B cell (primary cell): ENCODE results near the gene CYP3A4. TPM values are rescaled to one million over a fixed set of nuclear protein-coding genes. Genes with fewer than 3 reads are reported as not detected.

ENCODE experiments used
- ATAC-seq: fragments of 200-7000 bp; cut with Tn5 transposase; one replicate; pipeline ENCODE4 v1.10.0; 2021; ENCODE audit warnings: low read depth, mild to moderate bottlenecking, moderate number of reproducible peaks, moderate library complexity
- CTCF ChIA-PET: fragments of 350-600 bp; sonication (Branson Sonifier 250); formaldehyde crosslinking; loops from one replicate; lab custom pipeline; 2021; ENCODE audit warnings: antibody characterized with exemption, inconsistent platforms; lab: Charles Lee
- POLR2A ChIA-PET: fragments of 350-600 bp; sonication (Branson Sonifier 250); formaldehyde crosslinking; loops from one replicate; lab custom pipeline; 2021; ENCODE audit warnings: antibody characterized with exemption; lab: Charles Lee
- DNase-seq: peaks from one replicate; pipeline ENCODE4 v3.0.0; 2013
- H2AFZ ChIP-seq: 2 replicates; pipeline ENCODE4 v1.6.1; 2012; ENCODE audit warnings: mild to moderate bottlenecking, low read depth, low read length; ENCODE audit not compliant: insufficient read depth, poor library complexity, severe bottlenecking
- H3K27ac ChIP-seq, 2 donors: 1 replicate in 1 of 2; 2 replicates in 1 of 2; pipeline ENCODE4 v1.5.1; 2012 to 2013; ENCODE audit warnings: low read length in 2 of 2, mild to moderate bottlenecking in 2 of 2, moderate library complexity in 1 of 2
- H3K27me3 ChIP-seq, 4 experiments: fragments of 200-600 bp in 1 of 4; sonication (generic) in 1 of 4; replicated peaks in 1 of 4; 1 replicate in 2 of 4; 2 replicates in 2 of 4; pipeline versions ENCODE4 v1.6.1 to v1.7.0; 2013 to 2016; ENCODE audit warnings: low read length in 3 of 4, mild to moderate bottlenecking in 2 of 4, mixed read lengths in 1 of 4, moderate library complexity in 1 of 4; ENCODE audit not compliant: insufficient read depth in 4 of 4, control insufficient read depth in 3 of 4; ENCODE audit errors: control extremely low read depth in 1 of 4
- H3K36me3 ChIP-seq, 2 experiments: replicated peaks in 1 of 2; 1 replicate in 1 of 2; 2 replicates in 1 of 2; pipeline versions ENCODE4 v1.6.1 to v1.7.1; 2013; ENCODE audit warnings: low read length in 1 of 2; ENCODE audit not compliant: insufficient read depth in 2 of 2, control insufficient read depth in 1 of 2; ENCODE audit errors: control extremely low read depth in 1 of 2, extremely low read depth in 1 of 2
- H3K4me1 ChIP-seq, 2 donors: fragments of 200-600 bp in 1 of 2; sonication (generic) in 1 of 2; 1 replicate in 1 of 2; 2 replicates in 1 of 2; pipeline versions ENCODE4 v1.5.1 to v1.6.1; 2013 to 2017; ENCODE audit warnings: low read length in 2 of 2; ENCODE audit not compliant: control insufficient read depth in 2 of 2, insufficient read depth in 2 of 2
- H3K4me2 ChIP-seq: replicated peaks from 2 replicates; pipeline ENCODE3; 2012; ENCODE audit warnings: mild to moderate bottlenecking, low read depth, low read length; ENCODE audit not compliant: poor library complexity, severe bottlenecking
- H3K4me3 ChIP-seq, 5 experiments: fragments of 200-600 bp in 1 of 5; sonication (generic) in 1 of 5; 1 replicate in 3 of 5; 2 replicates in 2 of 5; pipeline versions ENCODE4 v1.5.1 to v1.7.0; 2011 to 2016; ENCODE audit warnings: low read length in 4 of 5, mild to moderate bottlenecking in 4 of 5, low read depth in 2 of 5, control low read depth in 1 of 5, moderate library complexity in 1 of 5; ENCODE audit not compliant: insufficient read depth in 1 of 5; ENCODE audit errors: control extremely low read depth in 1 of 5, extremely low read depth in 1 of 5
- H3K79me2 ChIP-seq: fragments of 200-600 bp; sonication (generic); one replicate; pipeline ENCODE4 v1.6.0; 2016; ENCODE audit warnings: low read length; ENCODE audit not compliant: control insufficient read depth, insufficient read depth
- H3K9ac ChIP-seq: fragments of 200-600 bp; sonication (generic); 2 replicates; pipeline ENCODE4 v1.6.1; 2017; ENCODE audit warnings: mild to moderate bottlenecking, low read length, moderate library complexity
- H3K9me3 ChIP-seq, 3 donors: one replicate each; pipeline versions ENCODE4 v1.6.1 to v1.7.1; 2013; ENCODE audit warnings: low read length in 2 of 3; ENCODE audit not compliant: control insufficient read depth in 2 of 3, insufficient read depth in 1 of 3; ENCODE audit errors: control extremely low read depth in 1 of 3
- H4K20me1 ChIP-seq: 2 replicates; pipeline ENCODE4 v1.6.0; 2012; ENCODE audit warnings: mild to moderate bottlenecking, low read length; ENCODE audit not compliant: insufficient read depth, control insufficient read depth, poor library complexity, severe bottlenecking
- H3K27ac Mint-ChIP-seq: one replicate; pipeline ENCODE4 v1.8.0; 2021; ENCODE audit warnings: mixed read lengths
- H3K27me3 Mint-ChIP-seq: one replicate; pipeline ENCODE4 v1.8.0; 2021; ENCODE audit warnings: mixed read lengths
- H3K4me1 Mint-ChIP-seq: one replicate; pipeline ENCODE4 v1.8.0; 2021; ENCODE audit warnings: mixed read lengths
- H3K4me3 Mint-ChIP-seq: one replicate; pipeline ENCODE4 v1.8.0; 2021; ENCODE audit warnings: mixed read lengths
- H3K9me3 Mint-ChIP-seq: one replicate; pipeline ENCODE4 v1.8.0; 2022; ENCODE audit warnings: mixed read lengths; ENCODE audit not compliant: insufficient read depth
- EZH2 ChIP-seq: IDR thresholded peaks from 2 replicates; pipeline ENCODE4 v1.6.1; 2012; ENCODE audit warnings: borderline replicate concordance, low read depth, mild to moderate bottlenecking, moderate library complexity, low read length; ENCODE audit not compliant: insufficient read depth, poor library complexity, severe bottlenecking
- WGBS: methylation state at CpG from one replicate; pipeline ENCODE4 v1.1.5; 2013; ENCODE audit warnings: missing lambda C conversion rate; ENCODE audit not compliant: insufficient coverage; 5-methylcytosine and 5-hydroxymethylcytosine counted together
- intact Hi-C: fragments of 100-400 bp; cut with micrococcal nuclease; formaldehyde crosslinking; loops from one replicate; pipeline ENCODE4 v1.10.0; 2022
- polyA plus RNA-seq: library from polyadenylated mRNA; depleted of rRNA; stranded (reverse); fragments of >200 nt; gene quantifications from 2 replicates; pipeline ENCODE4 v1.2.3, GENCODE V29; 2012
- total RNA-seq, 2 donors: library from RNA; stranded (reverse); fragments of 120-200 nt in 1 of 2; gene quantifications; 1 replicate in 1 of 2; 2 replicates in 1 of 2; pipeline versions ENCODE4 v1.2.3 to v1.2.4, GENCODE V29; 2013 to 2022
- TF ChIP-seq, protein P1 (sequence below): fragments of 200-600 bp; IDR thresholded peaks from one replicate; pipeline ENCODE4 v1.8.0; 2022; ENCODE audit warnings: antibody characterized with exemption, mild to moderate bottlenecking

Gene CYP3A4
- total and polyA plus RNA-seq, 2 donors (not counting 1 experiment from before 2014, with no cell fraction given), result not detected

DNA sequence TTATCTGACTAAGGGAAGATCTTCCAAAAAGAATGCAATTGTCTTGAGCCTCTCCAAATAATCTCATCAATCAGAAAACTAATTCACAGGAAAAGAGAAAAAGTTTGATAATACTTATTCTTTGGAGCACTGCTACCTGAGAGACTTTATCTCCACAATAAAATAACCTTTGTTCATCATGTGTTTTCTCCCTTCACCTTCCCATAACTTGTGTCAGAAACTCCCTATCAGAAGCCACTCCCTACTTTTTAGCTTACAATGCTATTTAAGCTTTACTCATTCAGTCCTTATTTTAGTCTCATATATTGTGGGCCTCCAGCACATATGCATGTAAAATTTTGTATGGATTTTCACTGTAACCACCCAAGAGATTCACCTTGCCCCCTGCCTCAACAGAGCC, 44.8 kb upstream of the CYP3A4 start:
- Histone ChIP-seq H3K27ac (no peak overlapping the region), H3K9ac (no peak overlapping the region), H3K4me3 (no peak overlapping the region), H2AFZ (no peak overlapping the region), H4K20me1 (no peaks in the 10 kb centered on the region), H3K9me3 (no peaks in the 10 kb centered on the region), H3K36me3 (no peaks in the 10 kb centered on the region), H3K4me1 (no peaks in the 10 kb centered on the region), H3K4me2 (no peak overlapping the region), H3K27me3 (peaks cover 0 to 14% (median 6%) of the 10 kb centered on the region in 4 experiments), H3K79me2 (no peaks in the 10 kb centered on the region)
- H3K27ac Mint-ChIP-seq, result no peak overlapping the region
- no peak for ATAC-seq
- no peak overlapping the region for H3K4me3 Mint-ChIP-seq
- H3K4me1 Mint-ChIP-seq, result no peaks in the 10 kb centered on the region
- ChIA-PET POLR2A (no interaction called here), CTCF (no interaction called here)
- no peak for TF ChIP-seq EZH2
- TF ChIP-seq, protein P1, sequence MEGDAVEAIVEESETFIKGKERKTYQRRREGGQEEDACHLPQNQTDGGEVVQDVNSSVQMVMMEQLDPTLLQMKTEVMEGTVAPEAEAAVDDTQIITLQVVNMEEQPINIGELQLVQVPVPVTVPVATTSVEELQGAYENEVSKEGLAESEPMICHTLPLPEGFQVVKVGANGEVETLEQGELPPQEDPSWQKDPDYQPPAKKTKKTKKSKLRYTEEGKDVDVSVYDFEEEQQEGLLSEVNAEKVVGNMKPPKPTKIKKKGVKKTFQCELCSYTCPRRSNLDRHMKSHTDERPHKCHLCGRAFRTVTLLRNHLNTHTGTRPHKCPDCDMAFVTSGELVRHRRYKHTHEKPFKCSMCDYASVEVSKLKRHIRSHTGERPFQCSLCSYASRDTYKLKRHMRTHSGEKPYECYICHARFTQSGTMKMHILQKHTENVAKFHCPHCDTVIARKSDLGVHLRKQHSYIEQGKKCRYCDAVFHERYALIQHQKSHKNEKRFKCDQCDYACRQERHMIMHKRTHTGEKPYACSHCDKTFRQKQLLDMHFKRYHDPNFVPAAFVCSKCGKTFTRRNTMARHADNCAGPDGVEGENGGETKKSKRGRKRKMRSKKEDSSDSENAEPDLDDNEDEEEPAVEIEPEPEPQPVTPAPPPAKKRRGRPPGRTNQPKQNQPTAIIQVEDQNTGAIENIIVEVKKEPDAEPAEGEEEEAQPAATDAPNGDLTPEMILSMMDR, result no peak
- peaks cover 42% of the 10 kb centered on the region for H3K27me3 Mint-ChIP-seq
- H3K9me3 Mint-ChIP-seq, result no peaks in the 10 kb centered on the region
- DNase-seq, result no peak
- intact Hi-C loops, result no loop called here

GRCh38 chr7:99827040-99827778, 43.2 kb upstream of the CYP3A4 start:
- Histone ChIP-seq H3K4me1 (no peaks in the 10 kb centered on the region), H3K4me3 (no peak overlapping the region), H4K20me1 (no peaks in the 10 kb centered on the region), H3K9ac (no peak overlapping the region), H3K27ac (no peak overlapping the region), H3K27me3 (peaks cover 0 to 22% (median 5%) of the 10 kb centered on the region in 4 experiments), H2AFZ (no peak overlapping the region), H3K36me3 (no peaks in the 10 kb centered on the region), H3K9me3 (peaks cover 0 to 4% (median 0%) of the 10 kb centered on the region in 3 donors), H3K79me2 (no peaks in the 10 kb centered on the region), H3K4me2 (no peak overlapping the region)
- ATAC-seq (no peak), DNase-seq (no peak)
- H3K4me3 Mint-ChIP-seq, result no peak overlapping the region
- WGBS, result 100% methylated on average over 1 of the region's 2 CpGs
- ChIA-PET POLR2A (no interaction called here), CTCF (no interaction called here)
- H3K9me3 Mint-ChIP-seq, result no peaks in the 10 kb centered on the region
- no peak for TF ChIP-seq EZH2
- TF ChIP-seq, protein P1, result no peak
- H3K27ac Mint-ChIP-seq, result no peak overlapping the region
- H3K4me1 Mint-ChIP-seq, result no peaks in the 10 kb centered on the region
- intact Hi-C loops, result no loop called here
- peaks cover 31% of the 10 kb centered on the region for H3K27me3 Mint-ChIP-seq
